NCI-H2081 treated with DMSO at 0.1 percent for 48 hours (cell line): ENCODE measurements around the gene LIN28B.

Source experiments
- DNase-seq: peaks from one replicate; lab custom pipeline; 2025; lab: John Stamatoyannopoulos, UW

LIN28B gene

DNA sequence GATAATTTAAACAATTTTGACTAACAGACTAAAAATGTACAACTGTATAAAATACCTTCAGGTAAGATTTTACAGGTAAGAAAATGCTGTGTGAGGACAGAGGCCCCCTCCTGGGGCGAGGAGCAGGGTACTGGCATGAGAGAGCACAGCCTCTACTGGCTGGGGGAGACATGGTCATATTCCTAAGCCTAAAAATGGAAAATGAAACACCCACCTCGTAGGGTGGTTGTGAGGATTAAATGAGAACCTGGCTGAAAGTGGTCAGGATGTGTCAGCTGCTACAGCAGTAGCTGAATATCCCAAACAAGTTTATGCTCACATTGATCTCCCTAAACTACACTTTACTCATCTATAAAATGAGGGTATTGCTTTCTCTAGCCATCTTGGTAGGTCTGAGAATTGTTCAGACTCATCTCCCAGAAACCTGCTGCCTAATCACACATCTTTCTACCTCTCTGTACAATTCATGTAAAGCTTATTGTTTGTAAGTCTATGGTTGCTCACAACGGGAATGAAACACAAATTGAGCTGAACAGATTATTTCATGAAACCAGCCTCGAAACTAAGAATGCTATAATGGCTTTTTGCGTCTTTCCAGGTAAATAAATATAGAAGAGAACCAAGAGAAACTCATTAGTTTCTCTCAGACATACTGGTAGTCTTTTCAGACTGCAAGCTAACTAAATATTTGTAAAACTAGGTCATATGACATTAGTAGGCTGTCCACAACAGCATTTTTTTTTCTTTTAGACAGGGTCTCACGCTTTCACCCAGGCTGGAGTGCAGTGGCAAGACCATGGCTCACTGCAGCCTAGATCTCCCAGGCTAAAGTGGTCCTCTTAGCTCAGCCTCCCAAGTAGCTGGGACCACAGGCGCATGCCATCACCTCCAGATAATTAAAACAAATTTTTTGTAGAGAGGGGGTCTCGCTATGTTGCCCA, 153.3 kb downstream of the LIN28B start:
- no peak for DNase-seq

DNA sequence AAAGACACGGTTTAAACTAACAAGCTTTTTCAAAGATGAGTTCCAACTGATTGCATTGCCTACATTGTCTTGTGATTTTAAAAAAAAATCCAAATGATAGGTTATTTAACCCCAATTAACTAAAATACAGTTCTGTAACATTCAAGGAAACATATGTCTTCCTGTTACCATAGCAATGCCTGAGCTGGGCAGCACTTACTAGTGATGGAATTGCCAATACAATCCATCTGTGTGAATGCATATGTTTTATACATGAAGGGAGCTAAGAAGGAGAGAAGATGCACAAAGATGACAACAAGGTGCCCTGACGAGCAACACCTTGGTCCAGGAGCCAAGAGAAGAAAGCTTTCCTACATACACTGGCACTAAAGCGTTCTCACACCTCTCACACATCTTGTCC, 154.2 kb downstream of the LIN28B start:
- no peak for DNase-seq

DNA sequence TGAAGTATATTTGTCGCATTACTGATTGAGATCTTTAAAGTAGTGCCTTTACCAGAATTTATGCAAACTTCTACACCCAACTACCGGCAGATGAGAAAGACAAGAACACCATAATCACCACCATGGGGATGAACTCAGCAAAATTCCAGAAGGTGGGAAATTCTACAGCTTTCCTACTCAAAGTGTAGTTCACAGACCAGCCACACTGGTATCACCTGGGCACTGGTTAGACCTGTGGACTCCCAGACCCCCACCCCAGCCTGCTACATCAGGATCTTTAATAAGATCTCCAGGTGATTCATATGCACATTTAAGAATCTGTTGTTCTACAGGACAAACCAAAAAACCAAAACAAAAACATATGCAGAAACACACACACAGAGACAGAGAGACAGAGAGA, 155.0 kb downstream of the LIN28B start:
- no peak for DNase-seq

DNA sequence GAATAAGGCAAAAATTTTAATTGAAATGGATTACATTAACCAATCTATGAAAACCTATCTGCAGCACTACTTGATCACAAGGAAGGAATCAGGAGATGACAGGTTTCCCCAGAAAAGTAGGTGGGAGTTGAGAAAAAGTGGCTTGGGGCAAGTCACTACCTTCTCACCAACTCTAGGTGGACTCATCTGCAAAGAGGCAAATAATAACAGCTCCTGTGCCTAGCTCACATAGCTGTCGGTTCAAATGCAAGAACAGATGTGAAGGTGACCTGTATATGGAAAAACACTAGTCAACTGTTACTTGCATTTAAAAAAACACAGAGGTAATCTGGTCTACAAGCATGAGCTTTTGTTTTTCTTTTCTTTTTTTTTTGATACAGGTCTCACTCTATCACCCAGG, 155.7 kb downstream of the LIN28B start:
- DNase-seq: no peak

DNA sequence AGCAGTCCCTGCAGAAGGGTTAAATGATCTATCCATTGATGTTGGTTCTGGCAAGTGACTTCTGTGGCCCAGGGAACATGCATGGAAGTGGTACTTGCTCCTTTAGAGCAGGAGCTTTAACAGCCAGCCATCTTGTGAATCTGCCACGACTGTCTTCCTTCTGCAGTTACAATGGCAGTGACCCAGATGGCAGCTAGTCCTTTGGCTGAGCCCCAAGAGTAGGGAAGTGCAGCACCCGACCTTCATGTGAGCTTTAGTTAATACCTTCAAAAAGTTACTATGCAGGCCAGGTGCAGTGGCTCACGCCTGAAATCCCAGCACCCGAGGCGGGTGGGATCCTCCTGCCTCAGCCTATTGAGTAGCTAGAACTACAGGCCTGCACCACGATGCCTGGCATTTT, 156.5 kb downstream of the LIN28B start:
- DNase-seq: no peak

DNA sequence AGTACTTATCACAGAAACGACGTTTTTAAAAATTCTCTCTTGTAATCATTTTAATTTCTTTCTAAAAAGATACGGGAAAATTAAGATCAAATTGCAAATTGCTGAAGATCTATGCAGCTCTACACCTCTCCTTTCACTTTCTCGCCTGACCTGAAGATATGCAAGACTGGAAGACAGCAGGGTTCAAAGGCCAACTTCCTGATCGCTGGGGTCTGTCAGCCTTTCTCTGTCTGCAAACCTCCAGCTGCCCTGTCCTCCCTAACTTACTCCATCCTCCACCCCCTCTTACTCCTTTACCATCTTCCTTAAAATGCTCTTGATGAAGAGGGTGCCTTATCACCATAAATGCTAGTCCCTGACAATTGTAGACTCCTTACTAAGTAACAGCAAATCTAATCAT, 159.2 kb downstream of the LIN28B start:
- no peak for DNase-seq

DNA sequence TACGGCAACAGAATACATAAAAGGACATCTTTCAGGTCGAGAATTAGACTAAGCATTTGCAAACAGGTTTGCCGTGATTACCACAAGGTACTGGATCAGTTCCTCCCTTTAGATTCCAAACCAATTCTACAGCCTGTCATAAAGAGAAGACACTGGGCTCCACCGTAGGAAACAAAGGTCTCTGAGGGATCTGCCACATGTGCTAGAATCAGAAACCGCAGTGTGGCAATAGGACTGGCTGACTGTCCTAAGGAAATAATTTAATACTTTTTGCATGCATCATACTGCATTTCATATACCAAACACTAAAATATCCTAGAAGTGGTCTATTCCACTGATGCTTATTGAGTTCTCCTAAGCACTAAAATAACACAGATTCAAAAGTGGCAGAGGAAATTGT, 163.7 kb downstream of the LIN28B start:
- no peak for DNase-seq

DNA sequence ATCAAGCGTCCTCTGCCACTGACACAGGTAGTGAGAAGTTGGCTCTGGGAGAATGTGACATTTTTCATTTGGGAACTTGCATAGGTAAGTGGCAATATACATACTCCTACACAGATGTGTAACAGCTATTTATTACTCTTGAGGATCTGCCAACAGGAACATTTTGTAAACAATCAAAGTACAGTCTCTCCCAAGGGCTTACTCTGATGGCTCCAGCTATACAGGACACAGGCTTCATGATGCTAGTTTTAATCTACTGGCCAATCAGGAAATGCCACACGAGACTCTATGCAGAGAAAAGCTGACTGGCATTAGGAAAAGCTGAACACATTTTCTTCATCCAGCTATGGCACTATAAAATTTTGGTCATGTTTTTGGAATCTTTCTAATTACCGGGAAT, 165.1 kb downstream of the LIN28B start:
- DNase-seq: no peak

DNA sequence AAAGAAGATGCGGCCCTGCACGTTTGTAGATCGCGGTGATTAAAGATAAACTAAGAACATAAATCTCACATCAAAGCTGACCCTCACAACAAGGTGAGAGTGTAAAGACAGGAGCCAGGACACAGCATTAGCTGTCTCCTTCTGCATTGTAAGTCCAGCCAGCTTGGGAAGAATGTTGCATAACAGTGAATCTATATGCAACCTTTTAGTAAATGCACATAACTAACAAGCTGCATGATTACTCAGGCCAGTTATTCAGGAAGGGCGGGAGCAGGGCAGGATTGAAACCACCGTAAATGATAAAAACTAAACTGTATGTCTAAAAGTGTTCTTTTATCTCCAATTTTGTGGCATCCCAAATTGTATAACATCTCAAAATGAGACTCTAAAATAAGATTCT, 165.8 kb downstream of the LIN28B start:
- DNase-seq: no peak
